Mammary epithelial cell (primary cell): Measurements from ENCODE around the gene ISOC2.

Experiments used
- EZH2 ChIP-seq: IDR thresholded peaks from 2 replicates; pipeline ENCODE4 v1.6.1; 2012; ENCODE audit warnings: low read length, inconsistent platforms, borderline replicate concordance
- TF ChIP-seq, protein P1 (sequence below), 2 donors: IDR thresholded peaks in 1 of 2; conservative IDR thresholded peaks in 1 of 2; 2 replicates each; pipeline ENCODE4 v1.5.1; 2011 to 2012; ENCODE audit warnings: inconsistent platforms in 2 of 2, low read length in 2 of 2, mild to moderate bottlenecking in 2 of 2, control low read depth in 1 of 2, low read depth in 1 of 2; ENCODE audit not compliant: insufficient read depth in 1 of 2; ENCODE audit errors: extremely low read depth in 1 of 2

DNA sequence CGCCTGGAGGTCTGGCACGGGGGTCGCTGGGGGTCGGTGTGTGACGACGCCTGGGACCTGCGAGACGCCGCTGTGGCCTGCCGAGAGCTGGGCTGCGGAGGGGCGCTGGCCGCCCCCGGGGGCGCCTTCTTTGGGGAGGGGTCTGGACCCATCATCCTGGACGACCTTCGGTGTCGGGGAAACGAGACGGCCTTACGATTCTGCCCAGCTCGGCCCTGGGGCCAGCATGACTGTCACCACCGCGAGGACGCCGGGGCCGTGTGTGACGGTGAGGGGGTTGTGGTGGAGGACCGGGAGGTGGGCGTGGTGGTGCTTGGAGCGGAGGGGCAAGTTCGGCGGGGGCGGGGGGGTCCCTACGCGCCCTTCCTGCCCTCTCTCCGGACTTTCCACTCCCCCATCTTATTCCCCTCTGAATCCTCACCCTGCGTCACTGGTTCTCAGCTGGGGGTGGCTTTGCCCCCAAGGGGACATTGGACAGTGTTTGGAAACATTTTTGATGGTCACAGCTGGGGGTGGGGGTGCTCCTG, 32.3 kb upstream of the ISOC2 start:
- TF ChIP-seq, protein P1, sequence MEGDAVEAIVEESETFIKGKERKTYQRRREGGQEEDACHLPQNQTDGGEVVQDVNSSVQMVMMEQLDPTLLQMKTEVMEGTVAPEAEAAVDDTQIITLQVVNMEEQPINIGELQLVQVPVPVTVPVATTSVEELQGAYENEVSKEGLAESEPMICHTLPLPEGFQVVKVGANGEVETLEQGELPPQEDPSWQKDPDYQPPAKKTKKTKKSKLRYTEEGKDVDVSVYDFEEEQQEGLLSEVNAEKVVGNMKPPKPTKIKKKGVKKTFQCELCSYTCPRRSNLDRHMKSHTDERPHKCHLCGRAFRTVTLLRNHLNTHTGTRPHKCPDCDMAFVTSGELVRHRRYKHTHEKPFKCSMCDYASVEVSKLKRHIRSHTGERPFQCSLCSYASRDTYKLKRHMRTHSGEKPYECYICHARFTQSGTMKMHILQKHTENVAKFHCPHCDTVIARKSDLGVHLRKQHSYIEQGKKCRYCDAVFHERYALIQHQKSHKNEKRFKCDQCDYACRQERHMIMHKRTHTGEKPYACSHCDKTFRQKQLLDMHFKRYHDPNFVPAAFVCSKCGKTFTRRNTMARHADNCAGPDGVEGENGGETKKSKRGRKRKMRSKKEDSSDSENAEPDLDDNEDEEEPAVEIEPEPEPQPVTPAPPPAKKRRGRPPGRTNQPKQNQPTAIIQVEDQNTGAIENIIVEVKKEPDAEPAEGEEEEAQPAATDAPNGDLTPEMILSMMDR (conservative IDR thresholded peaks at IDR 0.05 in 1 of 2, IDR thresholded peaks at IDR 0.05 in 1 of 2; ENCODE audit: extremely low read depth in 1 of 2, insufficient read depth in 1 of 2, low read depth in 1 of 2, low read length in 2 of 2): no peak
- TF ChIP-seq EZH2: no peak
